Fibroblast of villous mesenchyme (primary cell): Measurements from ENCODE around the gene STAC3. TPM values are rescaled to one million over a fixed set of nuclear protein-coding genes. Genes with fewer than 3 reads are reported as not detected.
A peak's percentile ranks its signal among the peaks of the same experiment; 100 is the strongest.

Experiments
- DNase-seq: peaks from one replicate; pipeline ENCODE4 v3.0.0-alpha.2; 2010; ENCODE audit warnings: low read depth
- H3K4me3 ChIP-seq: 2 replicates; pipeline ENCODE4 v1.5.1; 2011; ENCODE audit warnings: low read depth, mild to moderate bottlenecking, low read length
- total RNA-seq: library from RNA; depleted of rRNA; stranded (reverse); fragments of >200 nt; gene quantifications from 2 replicates; pipeline ENCODE4 v1.2.3, GENCODE V29; 2012
- TF ChIP-seq, protein P1 (sequence below): IDR thresholded peaks from 2 replicates; pipeline ENCODE4 v1.5.1; 2012; ENCODE audit warnings: low read depth, mild to moderate bottlenecking, low read length; ENCODE audit not compliant: insufficient read depth

Gene STAC3
- total RNA-seq, 1 donor = 1.3 TPM

DNA sequence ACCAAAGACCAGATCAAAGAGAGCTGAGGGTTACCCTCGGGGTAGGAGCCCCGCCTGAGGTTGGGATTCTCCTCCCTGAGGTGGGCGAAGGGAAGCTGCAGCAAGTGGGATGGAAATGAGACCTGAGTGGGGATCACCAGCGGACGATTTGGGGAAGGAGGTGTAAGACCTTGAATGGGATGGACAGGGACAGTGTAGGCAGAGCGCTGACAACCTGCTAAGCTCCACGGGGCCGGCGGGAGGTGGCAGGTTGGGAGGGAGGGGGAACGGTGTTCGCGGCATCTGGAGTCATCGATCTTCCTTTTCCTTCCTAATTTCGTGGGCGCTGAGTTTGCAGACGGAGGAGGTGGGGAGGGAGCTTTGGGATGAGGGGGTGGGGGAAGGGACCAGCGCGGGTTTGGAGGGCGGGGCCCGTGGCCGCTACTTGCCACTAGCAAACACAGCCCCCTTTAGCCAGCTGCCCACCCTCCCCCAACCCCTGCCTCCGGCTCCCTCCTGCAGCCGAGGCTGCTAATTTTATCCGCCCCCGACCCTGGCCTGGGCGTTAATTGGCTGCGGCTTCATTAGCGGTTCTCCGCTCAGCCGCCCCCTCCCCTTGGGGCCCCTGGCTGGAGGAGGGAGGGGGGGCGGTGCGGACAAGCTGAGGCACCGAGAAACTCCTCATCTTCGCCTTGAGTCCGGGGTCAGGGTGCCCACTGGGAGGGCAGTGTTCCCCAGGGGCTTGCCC is 24.2 kb downstream of the STAC3 start:
- TF ChIP-seq, protein P1, sequence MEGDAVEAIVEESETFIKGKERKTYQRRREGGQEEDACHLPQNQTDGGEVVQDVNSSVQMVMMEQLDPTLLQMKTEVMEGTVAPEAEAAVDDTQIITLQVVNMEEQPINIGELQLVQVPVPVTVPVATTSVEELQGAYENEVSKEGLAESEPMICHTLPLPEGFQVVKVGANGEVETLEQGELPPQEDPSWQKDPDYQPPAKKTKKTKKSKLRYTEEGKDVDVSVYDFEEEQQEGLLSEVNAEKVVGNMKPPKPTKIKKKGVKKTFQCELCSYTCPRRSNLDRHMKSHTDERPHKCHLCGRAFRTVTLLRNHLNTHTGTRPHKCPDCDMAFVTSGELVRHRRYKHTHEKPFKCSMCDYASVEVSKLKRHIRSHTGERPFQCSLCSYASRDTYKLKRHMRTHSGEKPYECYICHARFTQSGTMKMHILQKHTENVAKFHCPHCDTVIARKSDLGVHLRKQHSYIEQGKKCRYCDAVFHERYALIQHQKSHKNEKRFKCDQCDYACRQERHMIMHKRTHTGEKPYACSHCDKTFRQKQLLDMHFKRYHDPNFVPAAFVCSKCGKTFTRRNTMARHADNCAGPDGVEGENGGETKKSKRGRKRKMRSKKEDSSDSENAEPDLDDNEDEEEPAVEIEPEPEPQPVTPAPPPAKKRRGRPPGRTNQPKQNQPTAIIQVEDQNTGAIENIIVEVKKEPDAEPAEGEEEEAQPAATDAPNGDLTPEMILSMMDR = no peak
- DNase-seq = no peak
- H3K4me3 ChIP-seq = peak overlapping the region; percentile 12

DNA sequence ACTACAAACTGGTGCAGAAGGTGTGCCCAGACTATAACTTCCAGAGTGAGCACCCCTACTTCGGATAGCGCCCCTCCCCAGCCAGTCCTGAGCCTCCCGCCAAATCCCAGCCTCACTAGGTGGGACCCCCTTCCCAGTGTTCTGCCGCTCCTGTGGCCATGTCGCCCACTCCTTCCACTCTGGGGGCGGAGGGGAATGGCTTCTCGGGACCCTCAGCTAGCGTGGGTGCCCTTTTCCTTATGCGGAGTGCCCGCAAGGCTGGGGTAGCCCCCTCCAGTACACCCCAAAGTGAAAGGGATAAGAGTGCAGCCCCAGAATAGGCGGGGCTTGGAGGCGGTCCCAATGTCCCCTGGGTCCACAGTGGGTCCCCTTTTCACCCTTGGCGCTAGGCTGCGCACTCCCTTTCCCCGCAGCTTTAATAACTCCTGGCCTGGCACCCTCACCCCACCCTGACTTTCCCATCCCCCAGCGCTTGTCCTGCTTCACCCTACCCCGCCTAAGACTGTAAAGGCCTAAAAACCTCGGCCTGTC is 25.2 kb downstream of the STAC3 start:
- TF ChIP-seq, protein P1 = no peak
- H3K4me3 ChIP-seq = no peak overlapping the region
- DNase-seq = no peak

DNA sequence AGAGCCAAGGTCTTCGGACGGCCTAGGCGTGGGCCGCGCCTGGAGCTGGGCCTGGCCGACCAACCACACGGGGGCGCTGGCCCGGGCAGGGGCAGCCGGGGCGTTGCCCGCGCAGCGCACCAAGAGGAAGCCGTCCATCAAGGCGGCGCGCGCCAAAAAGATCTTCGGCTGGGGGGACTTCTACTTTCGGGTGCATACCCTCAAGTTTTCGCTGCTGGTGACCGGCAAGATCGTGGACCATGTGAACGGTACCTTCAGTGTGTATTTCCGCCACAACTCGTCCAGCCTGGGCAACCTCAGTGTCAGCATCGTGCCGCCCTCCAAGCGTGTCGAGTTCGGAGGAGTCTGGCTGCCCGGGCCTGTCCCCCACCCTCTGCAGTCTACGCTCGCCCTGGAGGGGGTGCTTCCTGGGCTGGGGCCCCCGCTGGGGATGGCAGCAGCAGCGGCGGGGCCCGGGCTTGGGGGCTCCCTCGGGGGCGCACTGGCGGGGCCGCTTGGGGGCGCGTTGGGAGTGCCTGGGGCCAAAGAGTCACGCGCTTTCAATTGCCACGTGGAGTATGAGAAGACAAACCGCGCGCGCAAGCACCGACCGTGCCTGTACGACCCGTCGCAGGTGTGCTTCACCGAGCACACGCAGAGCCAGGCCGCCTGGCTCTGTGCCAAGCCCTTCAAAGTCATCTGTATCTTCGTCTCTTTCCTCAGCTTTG is 25.9 kb downstream of the STAC3 start:
- TF ChIP-seq, protein P1 = peak; percentile 34
- H3K4me3 ChIP-seq = no peak overlapping the region
- no peak for DNase-seq

DNA sequence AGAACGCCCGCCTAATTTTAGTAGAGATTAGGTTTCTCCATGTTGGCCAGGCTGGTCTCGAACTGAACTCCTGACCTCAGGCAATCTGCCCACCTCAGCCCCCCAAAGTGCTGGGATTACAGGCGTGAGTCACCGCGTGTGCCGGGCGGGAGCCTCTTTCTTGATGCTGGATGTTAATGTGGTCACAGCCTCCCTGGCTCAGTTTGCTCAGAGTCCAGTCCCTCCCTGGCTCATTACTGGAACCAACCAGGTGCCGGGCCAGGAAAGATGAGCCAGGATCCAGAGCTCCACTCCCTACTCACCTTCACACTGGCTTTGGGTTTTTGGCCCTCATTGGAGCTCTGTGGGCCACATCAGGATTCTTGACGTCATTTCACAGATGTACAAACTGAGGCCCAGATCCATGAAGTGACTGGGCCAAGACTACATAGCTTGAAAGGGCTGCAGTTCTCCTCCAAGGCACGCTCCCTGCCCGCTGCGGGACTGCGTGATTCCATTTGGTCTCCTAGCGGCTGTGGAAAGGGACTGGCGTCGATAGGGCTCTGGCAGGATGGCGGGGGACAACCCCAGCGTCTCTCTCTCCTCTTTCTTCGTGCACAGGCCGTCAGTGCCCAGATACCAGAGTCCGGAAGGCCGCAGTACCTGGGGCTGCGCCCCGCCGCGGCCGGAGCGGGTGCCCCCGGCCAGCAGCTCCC is 26.6 kb downstream of the STAC3 start:
- H3K4me3 ChIP-seq = no peak overlapping the region
- TF ChIP-seq, protein P1 = no peak
- DNase-seq = no peak

DNA sequence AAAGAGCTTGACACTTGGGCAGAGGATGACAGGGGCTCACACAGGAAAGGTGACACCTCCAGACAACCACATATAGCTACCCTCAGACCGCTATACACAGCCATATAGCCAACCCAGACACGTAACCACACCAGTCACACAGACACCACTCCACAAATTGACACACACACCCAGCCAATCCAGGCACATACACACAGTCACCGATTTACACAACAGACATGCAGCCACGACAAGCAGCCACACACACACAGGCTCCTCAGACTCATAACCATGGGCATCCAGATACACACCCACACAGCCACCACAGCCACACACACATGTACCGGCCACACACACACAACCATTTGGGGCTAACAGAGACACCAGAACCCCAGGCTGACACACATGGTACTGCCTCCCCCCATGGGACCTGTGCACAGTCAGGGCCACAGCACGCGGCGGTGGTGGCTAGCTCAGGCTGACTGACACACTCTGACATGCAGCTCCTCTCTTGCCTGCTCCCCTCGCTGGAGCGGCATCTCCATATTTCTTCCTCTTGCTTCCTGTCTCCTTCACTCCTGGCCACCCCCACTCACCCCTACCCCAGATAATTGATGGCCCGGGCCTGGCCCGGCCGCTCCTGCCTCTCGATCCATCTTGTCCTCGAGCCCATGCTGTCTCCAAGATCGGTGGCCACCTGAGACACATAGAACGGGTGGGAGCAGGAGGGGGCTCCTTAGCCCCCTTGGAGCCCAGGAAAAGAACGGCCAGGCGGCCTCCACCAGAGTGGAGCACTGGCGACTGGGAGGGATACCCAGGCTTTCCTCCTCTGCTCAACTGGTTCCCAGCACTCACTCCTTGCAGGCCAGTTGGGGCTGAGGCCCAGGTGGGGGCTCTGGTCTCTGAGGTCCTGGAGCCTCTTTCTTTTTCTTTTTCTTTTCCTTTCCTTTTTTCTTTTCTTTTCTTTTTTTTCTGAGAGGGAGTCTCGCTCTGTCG is 27.5 kb downstream of the STAC3 start:
- no peak for DNase-seq
- TF ChIP-seq, protein P1 = no peak
- H3K4me3 ChIP-seq = no peak overlapping the region
